GM12872 (cell line): ENCODE data around the gene RYR2.

Experiments used
- CTCF ChIP-seq: IDR thresholded peaks from 3 replicates; pipeline ENCODE4 v1.5.1; 2011; ENCODE audit warnings: low read depth, mild to moderate bottlenecking, low read length, moderate library complexity; ENCODE audit not compliant: insufficient read depth

The RYR2 gene

DNA sequence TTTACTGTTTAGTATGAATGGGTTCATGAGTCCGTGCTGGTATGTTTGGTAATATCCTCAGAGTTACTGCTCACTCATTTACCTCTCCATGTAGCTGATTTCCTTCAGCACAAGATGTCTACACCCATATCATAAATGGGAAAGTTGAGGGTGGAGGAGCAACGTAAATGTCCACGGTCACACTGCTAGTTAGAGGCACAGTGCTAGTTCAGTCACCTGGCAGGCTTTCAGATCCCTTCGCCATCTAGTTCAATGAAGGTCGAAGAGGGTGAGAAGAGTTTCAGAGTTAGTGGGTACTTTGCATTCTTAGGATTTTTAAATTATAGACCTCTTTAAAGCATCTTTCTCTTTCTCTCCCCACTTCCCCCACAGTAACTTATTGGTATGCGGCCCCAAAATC lies 630.0 kb downstream of the RYR2 start:
- no peak for TF ChIP-seq CTCF

DNA sequence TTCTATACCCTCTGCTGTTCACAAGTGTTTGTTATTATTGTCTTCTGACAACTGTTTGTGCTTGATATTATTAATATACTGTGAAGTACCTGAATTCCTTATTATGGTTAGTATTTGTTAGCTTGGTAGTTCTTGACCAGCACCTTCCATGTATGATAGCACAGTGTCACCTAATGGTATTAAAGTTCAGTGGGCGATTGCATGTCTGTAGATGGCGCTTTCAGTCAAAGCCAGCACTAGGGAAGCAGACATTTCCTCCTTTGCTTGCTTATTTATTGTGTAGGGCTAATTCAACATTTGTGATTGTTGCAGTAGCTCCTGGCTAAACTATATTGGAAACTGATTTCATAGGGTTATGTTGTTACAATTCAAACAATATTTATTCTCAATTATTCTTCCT lies 630.8 kb downstream of the RYR2 start:
- TF ChIP-seq CTCF: 0 out of 3 replicates have a peak, but pooled peaks have one; percentile 2

- TF ChIP-seq CTCF: no peak
These were observed 631.6 kb downstream of the RYR2 start for GRCh38 chr1:237673631-237674030.

DNA sequence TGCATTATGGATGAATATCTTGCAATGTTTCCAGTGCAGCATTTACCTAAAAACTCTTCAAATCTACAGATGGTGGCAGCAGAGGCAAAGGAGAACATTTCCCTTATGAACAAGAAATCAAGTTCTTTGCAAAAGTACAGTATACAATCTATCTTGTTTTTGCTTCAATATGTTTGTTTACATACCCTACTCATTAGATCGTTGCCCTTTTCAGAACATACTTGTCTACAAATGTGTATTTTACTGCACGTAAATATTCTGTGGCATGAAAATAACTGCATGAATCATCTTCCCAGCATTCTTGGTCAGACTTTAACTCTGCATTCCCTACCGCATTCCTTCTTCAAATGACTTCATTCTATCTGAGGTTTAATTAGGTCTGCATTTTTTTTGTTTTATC lies 636.0 kb downstream of the RYR2 start:
- TF ChIP-seq CTCF: no peak

- TF ChIP-seq CTCF: no peak
These were observed 637.7 kb downstream of the RYR2 start for GRCh38 chr1:237679687-237680086.

DNA sequence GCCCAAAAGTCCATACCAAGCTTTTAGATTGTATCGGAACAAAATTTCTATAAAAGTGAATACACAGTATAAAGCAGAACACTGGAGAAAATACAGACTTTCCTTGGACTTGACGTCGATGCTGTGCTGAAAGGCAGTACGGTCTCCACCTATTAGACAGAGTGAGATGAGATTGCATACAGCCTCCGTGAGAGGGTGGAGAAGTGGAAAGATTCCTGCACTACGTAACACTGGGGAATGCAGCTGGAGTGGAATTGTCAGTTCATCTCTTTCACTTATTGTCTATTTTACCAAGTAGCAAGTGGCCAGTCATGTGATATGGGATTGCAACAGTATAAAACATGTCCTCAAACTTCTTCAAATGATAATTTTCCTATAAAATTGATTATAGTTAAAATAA lies 639.2 kb downstream of the RYR2 start:
- no peak for TF ChIP-seq CTCF

DNA sequence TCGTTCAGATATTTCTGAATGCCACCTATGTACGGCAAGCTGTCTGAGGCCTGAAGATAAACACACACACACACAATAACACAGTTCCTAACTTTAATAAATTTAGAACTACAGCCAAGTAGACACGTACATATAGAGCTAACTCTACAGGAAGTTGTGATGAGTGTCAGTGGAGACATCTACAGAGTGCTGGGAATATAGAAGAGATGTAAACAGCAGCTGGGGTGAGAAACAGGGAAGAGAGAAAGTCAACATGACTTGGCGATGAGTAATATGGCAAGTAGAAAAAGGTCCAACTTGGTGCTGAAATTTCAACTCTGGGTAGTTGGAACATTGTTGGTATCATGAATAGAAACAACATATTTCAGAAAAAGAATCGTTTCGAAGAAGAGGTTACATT lies 642.3 kb downstream of the RYR2 start:
- no peak for TF ChIP-seq CTCF

- TF ChIP-seq CTCF: no peak
These were observed 643.6 kb downstream of the RYR2 start for GRCh38 chr1:237685551-237685950.
